NCI-H2196 treated with DMSO at 0.1 percent for 48 hours (cell line): ENCODE measurements around the gene SEMA6A.

Experiments used
- DNase-seq: peaks from one replicate; lab custom pipeline; 2025; ENCODE audit not compliant: unreplicated experiment; lab: John Stamatoyannopoulos, UW

The SEMA6A gene

GRCh38 chr5:116415182-116415581 is 159.4 kb downstream of the SEMA6A start:
- no peak for DNase-seq

- no peak for DNase-seq
Observed at GRCh38 chr5:116411101-116411571, 163.5 kb downstream of the SEMA6A start.

- no peak for DNase-seq
Observed at GRCh38 chr5:116410336-116410890, 164.2 kb downstream of the SEMA6A start.

GRCh38 chr5:116409591-116410296 is 164.9 kb downstream of the SEMA6A start:
- no peak for DNase-seq

- no peak for DNase-seq
Observed at GRCh38 chr5:116406306-116407041, 168.1 kb downstream of the SEMA6A start.

GRCh38 chr5:116404792-116405191 is 169.8 kb downstream of the SEMA6A start:
- no peak for DNase-seq

GRCh38 chr5:116404016-116404415 is 170.6 kb downstream of the SEMA6A start:
- no peak for DNase-seq

- no peak for DNase-seq
Observed at GRCh38 chr5:116402235-116402634, 172.4 kb downstream of the SEMA6A start.

- DNase-seq: no peak
Observed at GRCh38 chr5:116401576-116401975, 173.0 kb downstream of the SEMA6A start.

GRCh38 chr5:116396476-116397099 is 178.0 kb downstream of the SEMA6A start:
- DNase-seq: no peak

- DNase-seq: no peak
Observed at GRCh38 chr5:116395631-116396203, 178.9 kb downstream of the SEMA6A start.

- no peak for DNase-seq
Observed at GRCh38 chr5:116395226-116395625, 179.4 kb downstream of the SEMA6A start.

- no peak for DNase-seq
Observed at GRCh38 chr5:116394186-116394867, 180.3 kb downstream of the SEMA6A start.
